ENCODE measurements around the gene PTPN4. TPM values are rescaled to one million over a fixed set of nuclear protein-coding genes. Genes with fewer than 3 reads are reported as not detected.

Gene PTPN4
- total RNA-seq, 1 donor from 2014 or later = 21.4 TPM

GRCh38 chr2:120029672-120030640 is 270.2 kb downstream of the PTPN4 start:
- H3K4me3 Mint-ChIP-seq (ENCODE audit: unreplicated experiment) = no peak overlapping the region
- H3K36me3 Mint-ChIP-seq (ENCODE audit: unreplicated experiment) = peaks cover 13% of the 10 kb centered on the region

DNA sequence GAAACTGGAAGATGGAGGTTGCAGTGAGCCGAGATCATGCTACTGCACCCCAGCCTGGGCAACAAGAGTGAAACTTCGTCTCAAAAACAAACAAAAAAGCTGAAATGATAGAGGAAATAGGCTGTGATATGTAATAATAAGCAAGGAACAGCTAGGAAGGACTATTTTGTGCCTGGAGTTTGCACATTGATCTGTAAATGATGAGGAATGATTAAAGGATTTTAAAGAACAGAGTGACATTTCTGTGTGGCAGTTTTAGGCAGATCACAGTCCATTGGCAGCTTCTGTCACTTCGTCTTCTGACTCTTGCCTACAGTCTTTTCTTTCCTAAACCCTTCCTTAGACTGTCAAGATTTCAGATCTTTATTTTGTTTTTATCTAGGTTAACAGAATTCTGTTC is 272.6 kb downstream of the PTPN4 start:
- no peak overlapping the region for H3K27ac Mint-ChIP-seq (ENCODE audit: unreplicated experiment)
- TF ChIP-seq CTCF (IDR thresholded peaks at IDR 0.05) = no peak
- peaks cover 9% of the 10 kb centered on the region for H3K9me3 Mint-ChIP-seq (ENCODE audit: unreplicated experiment)
- peaks cover 11% of the 10 kb centered on the region for H3K4me1 Mint-ChIP-seq (ENCODE audit: unreplicated experiment)
- no peaks in the 10 kb centered on the region for H3K27me3 Mint-ChIP-seq (ENCODE audit: unreplicated experiment)
- DNase-seq (ENCODE audit: extremely low spot score, unreplicated experiment) = no peak
- H3K4me3 Mint-ChIP-seq (ENCODE audit: unreplicated experiment) = no peak overlapping the region
- H3K36me3 Mint-ChIP-seq (ENCODE audit: unreplicated experiment) = peaks cover 6% of the 10 kb centered on the region

More at GRCh38 chr2:120029672-120030640, 270.2 kb downstream of the PTPN4 start:
- no peak overlapping the region for H3K27ac Mint-ChIP-seq (ENCODE audit: unreplicated experiment)
- TF ChIP-seq CTCF (IDR thresholded peaks at IDR 0.05) = no peak
- no peaks in the 10 kb centered on the region for H3K27me3 Mint-ChIP-seq (ENCODE audit: unreplicated experiment)
- peaks cover 1% of the 10 kb centered on the region for H3K4me1 Mint-ChIP-seq (ENCODE audit: unreplicated experiment)
- DNase-seq (ENCODE audit: extremely low spot score, unreplicated experiment) = no peak
- peaks cover 10% of the 10 kb centered on the region for H3K9me3 Mint-ChIP-seq (ENCODE audit: unreplicated experiment)

Other genes with a start within 250 kb of the PTPN4 start
- gene SCTR, start 235.4 kb upstream of the PTPN4 start, total RNA-seq = not detected in 2 replicates
- not detected in 2 replicates for gene CFAP221, start 215.5 kb upstream of the PTPN4 start, total RNA-seq
- 7.4 and 7.6 TPM in 2 replicates for gene TMEM177, start 80.7 kb upstream of the PTPN4 start, total RNA-seq